ENCODE measurements around the gene STK40.
A peak's percentile ranks its signal among the peaks of the same experiment; 100 is the strongest.

Gene STK40

GRCh38 chr1:36346741-36347370, 38.9 kb downstream of the STK40 start:
- FAIRE-seq (no peak), DNase-seq (ENCODE audit: insufficient read length, low spot score) (no peak)

GRCh38 chr1:36345353-36345752, 40.4 kb downstream of the STK40 start:
- FAIRE-seq = no peak

GRCh38 chr1:36344395-36344680, 41.4 kb downstream of the STK40 start:
- no peak for DNase-seq (ENCODE audit: insufficient read length, low spot score)
- no peak for FAIRE-seq

More at GRCh38 chr1:36345353-36345752, 40.4 kb downstream of the STK40 start:
- no peak for DNase-seq (ENCODE audit: insufficient read length, low spot score)

- DNase-seq (ENCODE audit: insufficient read length, low spot score) = no peak
- FAIRE-seq = no peak
Observed at GRCh38 chr1:36343651-36344394, 41.9 kb downstream of the STK40 start.

GRCh38 chr1:36342426-36343185, 43.1 kb downstream of the STK40 start:
- peak; percentile 67 for FAIRE-seq
- DNase-seq (ENCODE audit: insufficient read length, low spot score) = peak; percentile 68

- FAIRE-seq = no peak
Observed at GRCh38 chr1:36341626-36342320, 44.0 kb downstream of the STK40 start.

GRCh38 chr1:36339615-36340014, 46.1 kb downstream of the STK40 start:
- DNase-seq (ENCODE audit: insufficient read length, low spot score) (no peak), FAIRE-seq (no peak)

More at GRCh38 chr1:36341626-36342320, 44.0 kb downstream of the STK40 start:
- no peak for DNase-seq (ENCODE audit: insufficient read length, low spot score)

- FAIRE-seq (no peak), DNase-seq (ENCODE audit: insufficient read length, low spot score) (no peak)
Observed at GRCh38 chr1:36339215-36339614, 46.5 kb downstream of the STK40 start.

GRCh38 chr1:36337830-36338229, 47.9 kb downstream of the STK40 start:
- FAIRE-seq = no peak
- DNase-seq (ENCODE audit: insufficient read length, low spot score) = no peak

GRCh38 chr1:36330940-36331339, 54.8 kb downstream of the STK40 start:
- DNase-seq (ENCODE audit: insufficient read length, low spot score) (no peak), FAIRE-seq (no peak)

- DNase-seq (ENCODE audit: insufficient read length, low spot score) (no peak), FAIRE-seq (no peak)
Observed at GRCh38 chr1:36329817-36330216, 55.9 kb downstream of the STK40 start.

- no peak for FAIRE-seq
- DNase-seq (ENCODE audit: insufficient read length, low spot score) = no peak
Observed at GRCh38 chr1:36328713-36329112, 57.0 kb downstream of the STK40 start.

GRCh38 chr1:36328088-36328480, 57.6 kb downstream of the STK40 start:
- FAIRE-seq (no peak), DNase-seq (ENCODE audit: insufficient read length, low spot score) (no peak)

GRCh38 chr1:36327421-36328087, 58.2 kb downstream of the STK40 start:
- FAIRE-seq (peak; percentile 33), DNase-seq (ENCODE audit: insufficient read length, low spot score) (no peak)

- DNase-seq (ENCODE audit: insufficient read length, low spot score) (no peak), FAIRE-seq (no peak)
Observed at GRCh38 chr1:36326499-36326898, 59.2 kb downstream of the STK40 start.

- DNase-seq (ENCODE audit: insufficient read length, low spot score) = no peak
- FAIRE-seq = no peak
Observed at GRCh38 chr1:36324353-36324703, 61.4 kb downstream of the STK40 start.

- peak; percentile 77 for DNase-seq (ENCODE audit: insufficient read length, low spot score)
- FAIRE-seq = no peak
Observed at GRCh38 chr1:36323636-36324352, 61.9 kb downstream of the STK40 start, which contains the start of gene EVA1B. Gene EVA1B (minus strand): TSS chr1:36323645. CDS start chr1:36323037, 608 bp downstream.

GRCh38 chr1:36322786-36323635, 62.7 kb downstream of the STK40 start:
- no peak for FAIRE-seq
- peak; percentile 31 for DNase-seq (ENCODE audit: insufficient read length, low spot score)

Data from HTR-8/SVneo (cell line).